ENCODE measurements around the gene SIRT2.
"Not testable (repeated sequence)": the region's sequence is repeated elsewhere in the genome, so short reads cannot be mapped to it uniquely, and the experiment has no call there.

SIRT2 gene

GRCh38 chr19:38893341-38893771, 6.1 kb downstream of the SIRT2 start:
- DNase-seq (ENCODE audit: low read depth) = no peak
- TF ChIP-seq CTCF (IDR thresholded peaks at IDR 0.05; ENCODE audit: low read depth, low read length, missing control alignments) = no peak
- no peak overlapping the region for H3K4me3 ChIP-seq (ENCODE audit: low read depth, low read length)

- TF ChIP-seq CTCF (IDR thresholded peaks at IDR 0.05; ENCODE audit: low read depth, low read length, missing control alignments) = no peak
- no peak overlapping the region for H3K4me3 ChIP-seq (ENCODE audit: low read depth, low read length)
- DNase-seq (ENCODE audit: low read depth) = no peak
Observed at GRCh38 chr19:38892841-38893240, 6.6 kb downstream of the SIRT2 start.

- no peak for DNase-seq (ENCODE audit: low read depth)
- no peak overlapping the region for H3K4me3 ChIP-seq (ENCODE audit: low read depth, low read length)
- no peak for TF ChIP-seq CTCF (IDR thresholded peaks at IDR 0.05; ENCODE audit: low read depth, low read length, missing control alignments)
Observed at GRCh38 chr19:38891771-38892170, 7.6 kb downstream of the SIRT2 start.

- TF ChIP-seq CTCF (IDR thresholded peaks at IDR 0.05; ENCODE audit: low read depth, low read length, missing control alignments) = no peak
- H3K4me3 ChIP-seq (ENCODE audit: low read depth, low read length) = no peak overlapping the region
- no peak for DNase-seq (ENCODE audit: low read depth)
Observed at GRCh38 chr19:38890686-38891085, 8.7 kb downstream of the SIRT2 start.

GRCh38 chr19:38889803-38890202, 9.6 kb downstream of the SIRT2 start:
- H3K4me3 ChIP-seq (ENCODE audit: low read depth, low read length) = no peak overlapping the region
- DNase-seq (ENCODE audit: low read depth) = no peak
- no peak for TF ChIP-seq CTCF (IDR thresholded peaks at IDR 0.05; ENCODE audit: low read depth, low read length, missing control alignments)

- TF ChIP-seq CTCF (IDR thresholded peaks at IDR 0.05; ENCODE audit: low read depth, low read length, missing control alignments) = no peak
- DNase-seq (ENCODE audit: low read depth) = no peak
- no peak overlapping the region for H3K4me3 ChIP-seq (ENCODE audit: low read depth, low read length)
Observed at GRCh38 chr19:38888876-38889275, 10.5 kb downstream of the SIRT2 start.

- not testable (repeated sequence) for DNase-seq (ENCODE audit: low read depth)
Observed at GRCh38 chr19:38884691-38885090, 14.7 kb downstream of the SIRT2 start.

GRCh38 chr19:38883286-38883685, 16.1 kb downstream of the SIRT2 start:
- H3K4me3 ChIP-seq (ENCODE audit: low read depth, low read length) = no peak overlapping the region
- no peak for TF ChIP-seq CTCF (IDR thresholded peaks at IDR 0.05; ENCODE audit: low read depth, low read length, missing control alignments)
- no peak for DNase-seq (ENCODE audit: low read depth)

More at GRCh38 chr19:38884691-38885090, 14.7 kb downstream of the SIRT2 start:
- not testable (repeated sequence) for H3K4me3 ChIP-seq (ENCODE audit: low read depth, low read length)

Measured in GM12864 (cell line).